Endothelial cell of umbilical vein (primary cell): ENCODE data around the gene NFIA.

Source experiments
- CTCF ChIP-seq, 2 donors: IDR thresholded peaks; 1 replicate in 1 of 2; 2 replicates in 1 of 2; pipeline ENCODE4 v1.5.1; 2011; ENCODE audit warnings: low read length in 2 of 2, mild to moderate bottlenecking in 2 of 2, moderate library complexity in 2 of 2, control low read depth in 1 of 2, inconsistent platforms in 1 of 2, low read depth in 1 of 2; ENCODE audit not compliant: insufficient read depth in 1 of 2; ENCODE audit errors: extremely low read depth in 1 of 2
- POLR2A ChIP-seq: IDR thresholded peaks from 2 replicates; pipeline ENCODE4 v1.6.1; 2012; ENCODE audit warnings: low read depth, mild to moderate bottlenecking, control low read depth, low read length

- TF ChIP-seq POLR2A (no peak), CTCF (IDR thresholded peaks at IDR 0.05; ENCODE audit: extremely low read depth in 1 of 2, insufficient read depth in 1 of 2, low read depth in 1 of 2, low read length in 2 of 2) (no peak)
Observed at GRCh38 chr1:61386323-61386722, 304.0 kb downstream of the NFIA start.
